Neural cell (in vitro differentiated cells): ENCODE data around the gene LDB3.

Experiments used
- EP300 ChIP-seq: fragments of 450-650 bp; conservative IDR thresholded peaks from 2 replicates; pipeline ENCODE4 v1.6.1; 2014; ENCODE audit warnings: antibody characterized with exemption, mild to moderate bottlenecking, moderate library complexity; ENCODE audit not compliant: poor library complexity, severe bottlenecking
- POLR2AphosphoS5 ChIP-seq: IDR thresholded peaks from 2 replicates; pipeline ENCODE4 v1.6.1; 2012
- TF ChIP-seq, protein P1 (sequence below): fragments of 450-650 bp; IDR thresholded peaks from 2 replicates; pipeline ENCODE4 v1.5.1; 2014; ENCODE audit warnings: antibody characterized with exemption, mild to moderate bottlenecking, moderate library complexity; ENCODE audit not compliant: poor library complexity, severe bottlenecking

DNA sequence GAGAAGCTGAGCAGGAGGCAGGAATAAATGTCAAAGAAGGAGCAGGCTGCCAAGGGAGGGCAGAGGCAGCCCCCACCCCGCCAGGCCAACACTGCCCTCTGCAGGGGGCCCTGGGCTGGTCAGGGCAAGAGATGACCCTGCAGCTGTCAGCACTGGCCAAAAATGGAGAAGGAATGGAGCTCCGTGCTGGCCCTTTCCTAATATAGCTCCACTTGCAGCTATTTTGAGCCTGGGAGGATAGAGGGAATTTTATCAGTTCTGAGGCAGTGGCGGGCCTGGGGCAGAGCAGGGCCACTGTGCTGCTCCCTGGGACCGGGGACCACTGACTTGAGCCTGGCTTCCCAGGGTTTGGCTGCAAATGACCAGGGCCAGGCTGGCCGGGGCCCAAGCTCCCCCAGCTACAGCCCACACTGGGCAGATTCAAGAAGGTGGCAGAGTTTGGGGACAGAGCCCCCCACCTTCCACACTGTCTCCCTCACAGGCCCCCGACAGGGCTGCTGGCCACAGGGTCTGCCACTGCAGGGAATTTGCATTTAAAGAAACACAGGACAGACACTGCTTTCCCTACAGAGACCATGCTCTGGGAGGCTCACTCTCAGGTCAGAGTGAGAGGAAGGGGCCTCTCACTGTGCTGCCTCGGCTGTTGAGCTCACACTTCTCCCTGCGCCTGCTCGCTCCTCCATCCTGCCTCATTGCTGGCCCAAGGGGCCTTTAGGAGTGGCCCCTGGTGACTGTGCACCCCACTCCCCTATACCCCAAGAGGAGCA is 16.2 kb downstream of the LDB3 start:
- TF ChIP-seq EP300 (no peak), POLR2AphosphoS5 (no peak)
- TF ChIP-seq, protein P1, sequence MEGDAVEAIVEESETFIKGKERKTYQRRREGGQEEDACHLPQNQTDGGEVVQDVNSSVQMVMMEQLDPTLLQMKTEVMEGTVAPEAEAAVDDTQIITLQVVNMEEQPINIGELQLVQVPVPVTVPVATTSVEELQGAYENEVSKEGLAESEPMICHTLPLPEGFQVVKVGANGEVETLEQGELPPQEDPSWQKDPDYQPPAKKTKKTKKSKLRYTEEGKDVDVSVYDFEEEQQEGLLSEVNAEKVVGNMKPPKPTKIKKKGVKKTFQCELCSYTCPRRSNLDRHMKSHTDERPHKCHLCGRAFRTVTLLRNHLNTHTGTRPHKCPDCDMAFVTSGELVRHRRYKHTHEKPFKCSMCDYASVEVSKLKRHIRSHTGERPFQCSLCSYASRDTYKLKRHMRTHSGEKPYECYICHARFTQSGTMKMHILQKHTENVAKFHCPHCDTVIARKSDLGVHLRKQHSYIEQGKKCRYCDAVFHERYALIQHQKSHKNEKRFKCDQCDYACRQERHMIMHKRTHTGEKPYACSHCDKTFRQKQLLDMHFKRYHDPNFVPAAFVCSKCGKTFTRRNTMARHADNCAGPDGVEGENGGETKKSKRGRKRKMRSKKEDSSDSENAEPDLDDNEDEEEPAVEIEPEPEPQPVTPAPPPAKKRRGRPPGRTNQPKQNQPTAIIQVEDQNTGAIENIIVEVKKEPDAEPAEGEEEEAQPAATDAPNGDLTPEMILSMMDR = no peak
